Right lobe of liver (tissue), 4 donors: ENCODE results near the gene IZUMO1.

Source experiments
- POLR2A ChIP-seq: fragments of 450-650 bp; IDR thresholded peaks from one replicate; pipeline ENCODE4 v1.6.1; 2017; ENCODE audit warnings: antibody characterized with exemption, mild to moderate bottlenecking
- TF ChIP-seq, protein P1 (sequence below), 4 donors: fragments of 200-600 bp in 3 of 4; fragments of 450-650 bp in 1 of 4; IDR thresholded peaks; one replicate each; pipeline versions ENCODE4 v1.5.1 to v1.8.0; 2016 to 2022; ENCODE audit warnings: antibody characterized with exemption in 4 of 4, mild to moderate bottlenecking in 2 of 4
- donor health status: DM: no; HTN: no; CAD: no.
- donor health status: DM: no; HTN: no; CAD: no.
- donor health status: DM: no; HTN: yes; CAD: no.

DNA sequence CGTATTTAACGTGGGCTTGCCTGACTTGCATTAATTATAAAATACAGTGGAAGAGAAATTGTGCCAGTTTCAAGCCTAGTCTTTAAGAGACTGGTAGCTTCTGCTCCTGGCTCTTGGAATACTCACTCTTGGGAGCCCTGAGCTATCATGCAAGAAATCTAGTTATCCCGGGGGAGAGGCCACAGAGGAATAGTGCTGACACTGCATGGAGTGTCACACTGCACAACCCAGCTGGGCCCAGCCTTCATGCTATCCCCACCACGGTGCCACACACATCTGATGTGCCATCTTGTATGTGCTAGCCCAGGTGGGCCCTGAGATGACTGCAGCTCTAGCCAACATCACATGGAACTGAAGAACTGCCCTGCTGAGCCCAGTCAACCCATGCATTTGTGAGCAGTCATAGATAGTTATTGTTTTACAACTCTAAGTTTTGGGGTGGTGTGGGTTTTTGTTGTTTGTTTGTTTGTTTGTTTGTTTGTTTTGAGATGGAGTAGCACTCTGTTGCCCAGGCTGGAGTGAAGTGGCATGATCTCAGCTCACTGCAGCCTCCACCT lies 35.5 kb downstream of the IZUMO1 start:
- TF ChIP-seq, protein P1, sequence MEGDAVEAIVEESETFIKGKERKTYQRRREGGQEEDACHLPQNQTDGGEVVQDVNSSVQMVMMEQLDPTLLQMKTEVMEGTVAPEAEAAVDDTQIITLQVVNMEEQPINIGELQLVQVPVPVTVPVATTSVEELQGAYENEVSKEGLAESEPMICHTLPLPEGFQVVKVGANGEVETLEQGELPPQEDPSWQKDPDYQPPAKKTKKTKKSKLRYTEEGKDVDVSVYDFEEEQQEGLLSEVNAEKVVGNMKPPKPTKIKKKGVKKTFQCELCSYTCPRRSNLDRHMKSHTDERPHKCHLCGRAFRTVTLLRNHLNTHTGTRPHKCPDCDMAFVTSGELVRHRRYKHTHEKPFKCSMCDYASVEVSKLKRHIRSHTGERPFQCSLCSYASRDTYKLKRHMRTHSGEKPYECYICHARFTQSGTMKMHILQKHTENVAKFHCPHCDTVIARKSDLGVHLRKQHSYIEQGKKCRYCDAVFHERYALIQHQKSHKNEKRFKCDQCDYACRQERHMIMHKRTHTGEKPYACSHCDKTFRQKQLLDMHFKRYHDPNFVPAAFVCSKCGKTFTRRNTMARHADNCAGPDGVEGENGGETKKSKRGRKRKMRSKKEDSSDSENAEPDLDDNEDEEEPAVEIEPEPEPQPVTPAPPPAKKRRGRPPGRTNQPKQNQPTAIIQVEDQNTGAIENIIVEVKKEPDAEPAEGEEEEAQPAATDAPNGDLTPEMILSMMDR (IDR thresholded peaks at IDR 0.05), result no peak
- no peak for TF ChIP-seq POLR2A
